Mammary epithelial cell (primary cell): Measurements from ENCODE around the gene YPEL5.

Experiments used
- CTCF ChIP-seq, 2 donors: IDR thresholded peaks in 1 of 2; conservative IDR thresholded peaks in 1 of 2; 2 replicates each; pipeline ENCODE4 v1.5.1; 2011 to 2012; ENCODE audit warnings: inconsistent platforms in 2 of 2, low read length in 2 of 2, mild to moderate bottlenecking in 2 of 2, control low read depth in 1 of 2, low read depth in 1 of 2; ENCODE audit not compliant: insufficient read depth in 1 of 2; ENCODE audit errors: extremely low read depth in 1 of 2
- EZH2 ChIP-seq: IDR thresholded peaks from 2 replicates; pipeline ENCODE4 v1.6.1; 2012; ENCODE audit warnings: low read length, inconsistent platforms, borderline replicate concordance

- TF ChIP-seq CTCF (conservative IDR thresholded peaks at IDR 0.05 in 1 of 2, IDR thresholded peaks at IDR 0.05 in 1 of 2; ENCODE audit: extremely low read depth in 1 of 2, insufficient read depth in 1 of 2, low read depth in 1 of 2, low read length in 2 of 2) (no peak), EZH2 (no peak)
Measured at GRCh38 chr2:30144260-30144659, 2.5 kb upstream of the YPEL5 start.
